ENCODE results near the gene PHYHIPL. TPM values are rescaled to one million over a fixed set of nuclear protein-coding genes. Genes with fewer than 3 reads are reported as not detected.

The PHYHIPL gene
- total RNA-seq, 1 donor from 2014 or later, result 0.34 TPM

DNA sequence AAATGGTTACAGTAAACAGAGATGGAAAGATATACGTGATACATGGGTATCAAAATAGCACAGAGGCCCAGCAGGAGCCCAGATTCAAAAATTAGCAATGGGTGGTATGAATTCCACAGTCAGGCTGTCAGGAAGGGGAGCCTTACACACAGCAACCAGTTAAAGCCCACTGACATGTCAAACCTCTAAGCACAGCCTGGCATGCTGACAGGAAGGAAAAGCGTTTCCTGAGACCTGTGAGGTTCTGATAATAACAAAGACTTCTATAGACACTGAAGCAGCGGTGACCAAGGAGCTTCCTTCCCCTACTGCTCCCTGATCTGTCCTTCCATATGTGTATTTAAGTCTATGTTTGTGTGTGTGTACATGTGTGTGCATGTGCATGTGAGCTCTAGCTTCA is 89.9 kb downstream of the PHYHIPL start:
- Histone ChIP-seq H4K20me1 (ENCODE audit: insufficient read depth, low read length) (no peaks in the 10 kb centered on the region), H3K9me3 (ENCODE audit: insufficient read depth, low read depth, low read length) (no peaks in the 10 kb centered on the region), H3K27me3 (ENCODE audit: insufficient read depth, low read length) (no peaks in the 10 kb centered on the region), H3K79me2 (ENCODE audit: insufficient read depth, low read length) (no peaks in the 10 kb centered on the region), H3K4me3 (ENCODE audit: insufficient read depth, low read depth, low read length) (no peak overlapping the region), H2AFZ (ENCODE audit: low read depth, low read length) (no peak overlapping the region), H3K27ac (ENCODE audit: low read depth, low read length) (no peak overlapping the region), H3K36me3 (ENCODE audit: insufficient read depth, low read length) (no peaks in the 10 kb centered on the region), H3K4me2 (ENCODE audit: low read length) (no peak overlapping the region), H3K4me1 (ENCODE audit: insufficient read depth, low read length) (no peaks in the 10 kb centered on the region), H3K9ac (ENCODE audit: low read length) (no peak overlapping the region)
- TF ChIP-seq, protein P1, sequence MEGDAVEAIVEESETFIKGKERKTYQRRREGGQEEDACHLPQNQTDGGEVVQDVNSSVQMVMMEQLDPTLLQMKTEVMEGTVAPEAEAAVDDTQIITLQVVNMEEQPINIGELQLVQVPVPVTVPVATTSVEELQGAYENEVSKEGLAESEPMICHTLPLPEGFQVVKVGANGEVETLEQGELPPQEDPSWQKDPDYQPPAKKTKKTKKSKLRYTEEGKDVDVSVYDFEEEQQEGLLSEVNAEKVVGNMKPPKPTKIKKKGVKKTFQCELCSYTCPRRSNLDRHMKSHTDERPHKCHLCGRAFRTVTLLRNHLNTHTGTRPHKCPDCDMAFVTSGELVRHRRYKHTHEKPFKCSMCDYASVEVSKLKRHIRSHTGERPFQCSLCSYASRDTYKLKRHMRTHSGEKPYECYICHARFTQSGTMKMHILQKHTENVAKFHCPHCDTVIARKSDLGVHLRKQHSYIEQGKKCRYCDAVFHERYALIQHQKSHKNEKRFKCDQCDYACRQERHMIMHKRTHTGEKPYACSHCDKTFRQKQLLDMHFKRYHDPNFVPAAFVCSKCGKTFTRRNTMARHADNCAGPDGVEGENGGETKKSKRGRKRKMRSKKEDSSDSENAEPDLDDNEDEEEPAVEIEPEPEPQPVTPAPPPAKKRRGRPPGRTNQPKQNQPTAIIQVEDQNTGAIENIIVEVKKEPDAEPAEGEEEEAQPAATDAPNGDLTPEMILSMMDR (IDR thresholded peaks at IDR 0.05; ENCODE audit: insufficient read depth, low read depth, low read length), result no peak
- TF ChIP-seq EZH2 (IDR thresholded peaks at IDR 0.05; ENCODE audit: insufficient read depth, low read length), result no peak
- no peak for DNase-seq (ENCODE audit: low read depth)
- no peak for FAIRE-seq
- Mint-ChIP-seq H3K4me1 (ENCODE audit: low read depth, unreplicated experiment) (no peaks in the 10 kb centered on the region), H3K4me3 (ENCODE audit: unreplicated experiment) (no peak overlapping the region), H3K9me3 (ENCODE audit: unreplicated experiment) (no peaks in the 10 kb centered on the region), H3K27ac (ENCODE audit: unreplicated experiment) (no peak overlapping the region), H3K36me3 (ENCODE audit: low read depth, unreplicated experiment) (peaks cover 24% of the 10 kb centered on the region), H3K27me3 (ENCODE audit: low read depth, unreplicated experiment) (no peaks in the 10 kb centered on the region)

DNA sequence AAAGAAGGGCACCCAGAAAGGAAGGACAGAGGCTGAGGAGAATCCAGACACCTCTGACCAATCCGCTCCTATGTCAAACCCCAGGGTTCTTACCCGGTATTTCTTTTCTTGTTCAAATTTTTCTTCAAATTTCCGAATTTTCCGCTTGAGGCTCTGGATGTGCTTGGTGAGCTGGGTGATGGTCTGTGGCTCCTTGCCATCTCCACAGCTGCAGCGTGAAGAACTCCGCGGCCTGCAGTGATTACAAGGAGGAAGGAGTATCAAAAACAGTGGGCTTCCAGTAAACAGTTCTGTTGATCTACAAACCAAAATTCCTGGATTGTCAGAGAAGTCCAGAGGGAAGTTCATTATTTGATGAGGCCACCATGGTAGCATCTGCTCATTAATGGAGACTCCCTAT is 92.0 kb downstream of the PHYHIPL start:
- Histone ChIP-seq H3K36me3 (ENCODE audit: insufficient read depth, low read length) (no peaks in the 10 kb centered on the region), H4K20me1 (ENCODE audit: insufficient read depth, low read length) (no peaks in the 10 kb centered on the region), H3K9ac (ENCODE audit: low read length) (no peak overlapping the region), H3K4me1 (ENCODE audit: insufficient read depth, low read length) (no peaks in the 10 kb centered on the region), H3K4me2 (ENCODE audit: low read length) (no peak overlapping the region), H2AFZ (ENCODE audit: low read depth, low read length) (no peak overlapping the region), H3K9me3 (ENCODE audit: insufficient read depth, low read depth, low read length) (no peaks in the 10 kb centered on the region), H3K79me2 (ENCODE audit: insufficient read depth, low read length) (no peaks in the 10 kb centered on the region), H3K27ac (ENCODE audit: low read depth, low read length) (no peak overlapping the region), H3K4me3 (ENCODE audit: insufficient read depth, low read depth, low read length) (no peak overlapping the region), H3K27me3 (ENCODE audit: insufficient read depth, low read length) (no peaks in the 10 kb centered on the region)
- DNase-seq (ENCODE audit: low read depth) (no peak), FAIRE-seq (no peak)
- H3K4me1 Mint-ChIP-seq (ENCODE audit: low read depth, unreplicated experiment), result no peaks in the 10 kb centered on the region
- H3K9me3 Mint-ChIP-seq (ENCODE audit: unreplicated experiment), result no peaks in the 10 kb centered on the region
- H3K27me3 Mint-ChIP-seq (ENCODE audit: low read depth, unreplicated experiment), result no peaks in the 10 kb centered on the region
- no peak overlapping the region for H3K27ac Mint-ChIP-seq (ENCODE audit: unreplicated experiment)
- TF ChIP-seq, protein P1 (IDR thresholded peaks at IDR 0.05; ENCODE audit: insufficient read depth, low read depth, low read length), result no peak
- no peak for TF ChIP-seq EZH2 (IDR thresholded peaks at IDR 0.05; ENCODE audit: insufficient read depth, low read length)
- H3K4me3 Mint-ChIP-seq (ENCODE audit: unreplicated experiment), result no peak overlapping the region
- H3K36me3 Mint-ChIP-seq (ENCODE audit: low read depth, unreplicated experiment), result peaks cover 18% of the 10 kb centered on the region

DNA sequence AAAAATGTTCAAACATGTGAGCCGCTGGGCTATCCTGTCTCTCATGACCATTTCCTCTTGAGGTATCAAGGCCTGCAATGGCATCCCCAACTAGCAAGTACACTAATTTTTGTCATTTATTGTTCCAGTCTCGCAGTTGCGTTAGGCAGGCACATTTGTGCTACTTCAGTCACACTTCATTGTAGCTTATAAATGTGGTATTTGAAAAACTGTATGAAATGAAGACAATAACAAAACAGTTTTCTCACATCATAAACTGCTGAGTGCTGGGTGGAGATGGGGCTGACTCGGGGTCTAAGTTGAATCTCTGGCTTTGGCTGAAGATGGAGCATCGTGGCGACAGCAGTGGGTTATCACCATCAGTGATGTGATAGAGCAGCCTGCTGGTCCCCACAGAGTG is 93.2 kb downstream of the PHYHIPL start:
- H3K4me3 ChIP-seq (ENCODE audit: insufficient read depth, low read depth, low read length), result no peak overlapping the region
- Mint-ChIP-seq H3K36me3 (ENCODE audit: low read depth, unreplicated experiment) (peaks cover 18% of the 10 kb centered on the region), H3K9me3 (ENCODE audit: unreplicated experiment) (no peaks in the 10 kb centered on the region), H3K27me3 (ENCODE audit: low read depth, unreplicated experiment) (no peaks in the 10 kb centered on the region), H3K4me3 (ENCODE audit: unreplicated experiment) (no peak overlapping the region), H3K27ac (ENCODE audit: unreplicated experiment) (no peak overlapping the region), H3K4me1 (ENCODE audit: low read depth, unreplicated experiment) (no peaks in the 10 kb centered on the region)
- no peaks in the 10 kb centered on the region for H3K4me1 ChIP-seq (ENCODE audit: insufficient read depth, low read length)
- H2AFZ ChIP-seq (ENCODE audit: low read depth, low read length), result no peak overlapping the region
- H4K20me1 ChIP-seq (ENCODE audit: insufficient read depth, low read length), result no peaks in the 10 kb centered on the region
- TF ChIP-seq, protein P1 (IDR thresholded peaks at IDR 0.05; ENCODE audit: insufficient read depth, low read depth, low read length), result no peak
- TF ChIP-seq EZH2 (IDR thresholded peaks at IDR 0.05; ENCODE audit: insufficient read depth, low read length), result no peak
- DNase-seq (ENCODE audit: low read depth) (no peak), FAIRE-seq (no peak)
- H3K27me3 ChIP-seq (ENCODE audit: insufficient read depth, low read length), result no peaks in the 10 kb centered on the region
- no peaks in the 10 kb centered on the region for H3K79me2 ChIP-seq (ENCODE audit: insufficient read depth, low read length)
- H3K36me3 ChIP-seq (ENCODE audit: insufficient read depth, low read length), result no peaks in the 10 kb centered on the region
- H3K4me2 ChIP-seq (ENCODE audit: low read length), result no peak overlapping the region
- no peak overlapping the region for H3K9ac ChIP-seq (ENCODE audit: low read length)
- H3K9me3 ChIP-seq (ENCODE audit: insufficient read depth, low read depth, low read length), result no peaks in the 10 kb centered on the region
- no peak overlapping the region for H3K27ac ChIP-seq (ENCODE audit: low read depth, low read length)
